Body of pancreas (tissue), 4 donors: ENCODE data around the gene UGT1A8. TPM values are rescaled to one million over a fixed set of nuclear protein-coding genes. Genes with fewer than 3 reads are reported as not detected.
"Not testable (repeated sequence)": the region's sequence is repeated elsewhere in the genome, so short reads cannot be mapped to it uniquely, and the experiment has no call there.

Experiments used
- ATAC-seq: fragments of 150-250 bp; one replicate; pipeline ENCODE4 v1.9.1; 2016
- DNase-seq, 4 donors: peaks; one replicate each; pipeline ENCODE4 v3.0.0-alpha.2; 2019
- H3K27ac ChIP-seq, 4 donors: fragments of 200-600 bp; sonication (generic); 1 replicate in 3 of 4; 2 replicates in 1 of 4; pipeline versions ENCODE4 v1.5.1 to v1.6.1; 2016 to 2019; ENCODE audit warnings: mild to moderate bottlenecking in 1 of 4, mixed read lengths in 1 of 4, moderate library complexity in 1 of 4
- H3K27me3 ChIP-seq, 2 donors: fragments of 200-600 bp; sonication (generic); one replicate each; pipeline ENCODE4 v1.6.0; 2016; ENCODE audit warnings: mild to moderate bottlenecking in 1 of 2
- H3K36me3 ChIP-seq, 2 donors: fragments of 200-600 bp; sonication (generic); replicated peaks in 1 of 2; 2 replicates each; pipeline ENCODE4 v1.5.1; 2016; ENCODE audit warnings: low read depth in 2 of 2; ENCODE audit not compliant: insufficient read depth in 1 of 2
- H3K4me1 ChIP-seq: fragments of 200-600 bp; sonication (generic); one replicate; pipeline ENCODE4 v1.6.0; 2016
- H3K4me3 ChIP-seq, 2 donors: fragments of 200-600 bp; sonication (generic); 1 replicate in 1 of 2; 2 replicates in 1 of 2; pipeline ENCODE4 v1.5.1; 2016 to 2019
- H3K9me3 ChIP-seq, 3 donors: fragments of 200-600 bp; sonication (generic); 1 replicate in 2 of 3; 2 replicates in 1 of 3; pipeline ENCODE4 v1.5.1; 2016
- POLR2A ChIP-seq, 3 donors: fragments of 450-650 bp; IDR thresholded peaks; one replicate each; pipeline ENCODE4 v1.6.1; 2016; ENCODE audit warnings: antibody characterized with exemption in 3 of 3, mild to moderate bottlenecking in 2 of 3
- WGBS, 2 donors: methylation state at CpG; one replicate each; pipeline ENCODE4 v1.1.5; 2017; 5-methylcytosine and 5-hydroxymethylcytosine counted together
- intact Hi-C: fragments of 100-400 bp; cut with DNase I; formaldehyde crosslinking; loops from one replicate; pipeline ENCODE4 v1.15.1; 2023
- total RNA-seq, 2 donors: library from RNA; depleted of rRNA; stranded (reverse); fragments of >200 nt; gene quantifications; one replicate each; pipeline ENCODE4 v1.1.0, GENCODE V29; 2016
- TF ChIP-seq, protein P1 (sequence below), 7 experiments: fragments of 450-650 bp in 4 of 7; fragments of 200-600 bp in 3 of 7; sonication (generic) in 3 of 7; IDR thresholded peaks; one replicate each; pipeline ENCODE4 v1.5.1; 2016 to 2019; ENCODE audit warnings: antibody characterized with exemption in 7 of 7

UGT1A8 gene
- total RNA-seq, 2 donors from 2014 or later: not detected

DNA sequence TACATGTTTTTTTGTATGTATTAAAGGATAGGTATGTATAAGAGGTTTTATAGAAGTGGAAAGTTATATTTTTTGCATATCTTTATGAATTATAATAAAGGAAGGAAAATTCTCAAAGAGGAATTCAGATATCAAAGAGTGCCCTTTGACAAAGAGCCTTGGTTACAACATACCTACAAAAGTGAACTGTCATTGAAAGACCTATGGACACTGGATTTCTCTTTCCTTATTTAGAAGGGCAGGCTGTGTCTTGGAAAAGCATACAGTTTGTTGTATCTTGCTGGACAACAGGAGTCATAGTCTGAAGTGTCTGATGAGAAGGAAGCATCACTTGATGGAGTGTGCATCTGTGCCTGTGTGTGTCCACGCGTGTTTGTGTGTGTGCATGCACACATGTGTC lies 34.0 kb downstream of the UGT1A8 start:
- Histone ChIP-seq H3K27me3 (no peaks in the 10 kb centered on the region), H3K27ac (no peak overlapping the region), H3K4me3 (no peak overlapping the region), H3K9me3 (no peaks in the 10 kb centered on the region), H3K36me3 (no peaks in the 10 kb centered on the region), H3K4me1 (no peaks in the 10 kb centered on the region)
- ATAC-seq (no peak), DNase-seq (no peak)
- TF ChIP-seq POLR2A (IDR thresholded peaks at IDR 0.05): no peak
- TF ChIP-seq, protein P1, sequence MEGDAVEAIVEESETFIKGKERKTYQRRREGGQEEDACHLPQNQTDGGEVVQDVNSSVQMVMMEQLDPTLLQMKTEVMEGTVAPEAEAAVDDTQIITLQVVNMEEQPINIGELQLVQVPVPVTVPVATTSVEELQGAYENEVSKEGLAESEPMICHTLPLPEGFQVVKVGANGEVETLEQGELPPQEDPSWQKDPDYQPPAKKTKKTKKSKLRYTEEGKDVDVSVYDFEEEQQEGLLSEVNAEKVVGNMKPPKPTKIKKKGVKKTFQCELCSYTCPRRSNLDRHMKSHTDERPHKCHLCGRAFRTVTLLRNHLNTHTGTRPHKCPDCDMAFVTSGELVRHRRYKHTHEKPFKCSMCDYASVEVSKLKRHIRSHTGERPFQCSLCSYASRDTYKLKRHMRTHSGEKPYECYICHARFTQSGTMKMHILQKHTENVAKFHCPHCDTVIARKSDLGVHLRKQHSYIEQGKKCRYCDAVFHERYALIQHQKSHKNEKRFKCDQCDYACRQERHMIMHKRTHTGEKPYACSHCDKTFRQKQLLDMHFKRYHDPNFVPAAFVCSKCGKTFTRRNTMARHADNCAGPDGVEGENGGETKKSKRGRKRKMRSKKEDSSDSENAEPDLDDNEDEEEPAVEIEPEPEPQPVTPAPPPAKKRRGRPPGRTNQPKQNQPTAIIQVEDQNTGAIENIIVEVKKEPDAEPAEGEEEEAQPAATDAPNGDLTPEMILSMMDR (IDR thresholded peaks at IDR 0.05): no peak
- intact Hi-C loops: no loop called here
- WGBS, 2 donors: 87% methylated on average over 2 of the region's 2 CpGs

- no peaks in the 10 kb centered on the region for H3K27me3 ChIP-seq
- intact Hi-C loops: no loop called here
These were observed 37.1 kb downstream of the UGT1A8 start for GRCh38 chr2:233654501-233654900.

DNA sequence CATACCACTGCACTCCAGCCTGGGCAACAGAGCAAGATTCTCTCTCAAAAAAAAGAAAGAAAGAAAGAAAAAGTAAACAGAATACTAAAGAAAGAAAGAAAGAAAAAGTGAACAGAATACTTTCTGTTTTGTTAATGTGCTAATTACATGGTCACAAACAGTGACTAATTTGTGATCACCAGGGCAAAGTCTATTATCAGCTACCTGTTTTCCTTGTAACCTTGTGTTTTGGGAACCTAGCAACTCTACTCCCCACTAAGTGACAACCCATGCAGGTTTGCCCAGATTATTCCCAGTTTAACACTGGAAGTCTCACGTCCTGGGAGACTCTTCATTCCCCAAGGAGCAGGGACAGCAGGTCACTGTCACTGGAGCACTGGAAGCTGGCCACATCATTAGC lies 37.6 kb downstream of the UGT1A8 start:
- Histone ChIP-seq H3K4me3 (no peak overlapping the region), H3K36me3 (no peaks in the 10 kb centered on the region), H3K27me3 (no peaks in the 10 kb centered on the region), H3K4me1 (no peaks in the 10 kb centered on the region), H3K9me3 (no peaks in the 10 kb centered on the region), H3K27ac (no peak overlapping the region)
- 28 to 29% methylated on average over 1 of the region's 1 CpG for WGBS, 2 donors
- intact Hi-C loops: no loop called here
- no peak for TF ChIP-seq POLR2A (IDR thresholded peaks at IDR 0.05)
- TF ChIP-seq, protein P1 (IDR thresholded peaks at IDR 0.05): no peak
- DNase-seq: no peak
- ATAC-seq: no peak

More at GRCh38 chr2:233654501-233654900, 37.1 kb downstream of the UGT1A8 start:
- H3K4me3 ChIP-seq: no peak overlapping the region
- TF ChIP-seq POLR2A (IDR thresholded peaks at IDR 0.05): no peak
- TF ChIP-seq, protein P1 (IDR thresholded peaks at IDR 0.05): no peak
- 51 to 61% methylated on average over 6 of the region's 6 CpGs for WGBS, 2 donors
- no peaks in the 10 kb centered on the region for H3K4me1 ChIP-seq
- no peaks in the 10 kb centered on the region for H3K36me3 ChIP-seq
- H3K27ac ChIP-seq: no peak overlapping the region
- DNase-seq (no peak), ATAC-seq (no peak)
- no peaks in the 10 kb centered on the region for H3K9me3 ChIP-seq

- DNase-seq, intact Hi-C loops, H3K9me3 ChIP-seq, H3K27me3 ChIP-seq, H3K4me3 ChIP-seq, H3K27ac ChIP-seq, H3K36me3 ChIP-seq, ATAC-seq, H3K4me1 ChIP-seq: not testable (repeated sequence)
- WGBS, 2 donors: 77 to 83% methylated on average over 3 of the region's 3 CpGs
These were observed 38.5 kb downstream of the UGT1A8 start for GRCh38 chr2:233655943-233656342.

- no peak overlapping the region for H3K4me3 ChIP-seq
- no peaks in the 10 kb centered on the region for H3K27me3 ChIP-seq
- WGBS, 2 donors: 75% methylated on average over 10 of the region's 10 CpGs
- no peak for TF ChIP-seq POLR2A (IDR thresholded peaks at IDR 0.05)
- TF ChIP-seq, protein P1 (IDR thresholded peaks at IDR 0.05): no peak
- H3K9me3 ChIP-seq: no peaks in the 10 kb centered on the region
- no peaks in the 10 kb centered on the region for H3K4me1 ChIP-seq
- ATAC-seq (no peak), DNase-seq (no peak)
- H3K36me3 ChIP-seq: no peaks in the 10 kb centered on the region
- intact Hi-C loops: no loop called here
- no peak overlapping the region for H3K27ac ChIP-seq
These were observed 39.0 kb downstream of the UGT1A8 start for GRCh38 chr2:233656443-233656842.
